ENCODE data around the gene TEDC2.

Gene TEDC2

DNA sequence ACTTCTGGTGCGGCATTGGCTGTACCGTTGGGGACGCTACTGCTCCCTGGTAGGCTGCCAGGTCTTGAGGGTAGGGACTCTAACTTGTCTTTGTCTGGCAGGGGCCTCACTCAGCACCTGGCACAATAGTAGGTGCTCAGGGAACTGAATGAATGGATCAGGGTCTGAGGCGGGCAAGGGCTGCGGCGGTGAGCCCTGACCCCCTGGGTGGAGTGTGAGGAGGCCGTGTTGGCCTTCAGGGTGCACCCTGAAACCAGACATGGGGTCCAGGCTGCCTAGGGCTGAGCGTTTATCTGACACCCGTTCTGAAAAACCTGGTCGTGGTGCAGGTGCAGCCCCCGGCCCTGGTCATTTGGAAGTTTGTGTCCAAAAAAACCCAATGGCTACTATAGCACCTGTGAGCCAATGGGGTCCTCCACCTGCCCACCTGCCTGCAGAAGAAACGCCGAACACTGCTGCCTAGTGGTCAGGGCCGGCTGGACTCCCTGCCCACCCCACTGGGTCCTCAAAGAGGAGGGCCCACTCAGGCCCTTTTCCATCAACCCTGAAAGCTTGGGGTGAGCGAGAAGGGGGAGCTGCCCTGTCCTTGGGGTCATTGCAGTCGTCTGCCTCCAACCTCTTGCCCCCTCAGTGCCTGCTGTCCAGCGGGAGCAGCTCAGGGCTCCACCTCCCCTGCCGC lies 49.0 kb downstream of the TEDC2 start:
- Histone ChIP-seq H3K27ac (no peak overlapping the region), H3K27me3 (ENCODE audit: insufficient read depth, low read depth) (no peaks in the 10 kb centered on the region), H3K79me2 (ENCODE audit: insufficient read depth, low read depth) (peaks cover under 1% of the 10 kb centered on the region; the same call in 1 of the 2 replicates), H3K4me1 (ENCODE audit: low read depth, poor library complexity, severe bottlenecking) (peaks cover 31% of the 10 kb centered on the region), H4K20me1 (ENCODE audit: insufficient read depth) (no peaks in the 10 kb centered on the region), H3K36me3 (ENCODE audit: insufficient read depth) (no peaks in the 10 kb centered on the region), H2AFZ (ENCODE audit: low read depth) (no peak overlapping the region), H3K9ac (no peak overlapping the region), H3K4me2 (no peak overlapping the region), H3K4me3 (IDR thresholded peaks at IDR 0.05; ENCODE audit: insufficient read depth, low read depth, low read length) (no peak overlapping the region)
- TF ChIP-seq, protein P1, sequence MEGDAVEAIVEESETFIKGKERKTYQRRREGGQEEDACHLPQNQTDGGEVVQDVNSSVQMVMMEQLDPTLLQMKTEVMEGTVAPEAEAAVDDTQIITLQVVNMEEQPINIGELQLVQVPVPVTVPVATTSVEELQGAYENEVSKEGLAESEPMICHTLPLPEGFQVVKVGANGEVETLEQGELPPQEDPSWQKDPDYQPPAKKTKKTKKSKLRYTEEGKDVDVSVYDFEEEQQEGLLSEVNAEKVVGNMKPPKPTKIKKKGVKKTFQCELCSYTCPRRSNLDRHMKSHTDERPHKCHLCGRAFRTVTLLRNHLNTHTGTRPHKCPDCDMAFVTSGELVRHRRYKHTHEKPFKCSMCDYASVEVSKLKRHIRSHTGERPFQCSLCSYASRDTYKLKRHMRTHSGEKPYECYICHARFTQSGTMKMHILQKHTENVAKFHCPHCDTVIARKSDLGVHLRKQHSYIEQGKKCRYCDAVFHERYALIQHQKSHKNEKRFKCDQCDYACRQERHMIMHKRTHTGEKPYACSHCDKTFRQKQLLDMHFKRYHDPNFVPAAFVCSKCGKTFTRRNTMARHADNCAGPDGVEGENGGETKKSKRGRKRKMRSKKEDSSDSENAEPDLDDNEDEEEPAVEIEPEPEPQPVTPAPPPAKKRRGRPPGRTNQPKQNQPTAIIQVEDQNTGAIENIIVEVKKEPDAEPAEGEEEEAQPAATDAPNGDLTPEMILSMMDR (conservative IDR thresholded peaks at IDR 0.05; ENCODE audit: low read depth, low read length): no peak

DNA sequence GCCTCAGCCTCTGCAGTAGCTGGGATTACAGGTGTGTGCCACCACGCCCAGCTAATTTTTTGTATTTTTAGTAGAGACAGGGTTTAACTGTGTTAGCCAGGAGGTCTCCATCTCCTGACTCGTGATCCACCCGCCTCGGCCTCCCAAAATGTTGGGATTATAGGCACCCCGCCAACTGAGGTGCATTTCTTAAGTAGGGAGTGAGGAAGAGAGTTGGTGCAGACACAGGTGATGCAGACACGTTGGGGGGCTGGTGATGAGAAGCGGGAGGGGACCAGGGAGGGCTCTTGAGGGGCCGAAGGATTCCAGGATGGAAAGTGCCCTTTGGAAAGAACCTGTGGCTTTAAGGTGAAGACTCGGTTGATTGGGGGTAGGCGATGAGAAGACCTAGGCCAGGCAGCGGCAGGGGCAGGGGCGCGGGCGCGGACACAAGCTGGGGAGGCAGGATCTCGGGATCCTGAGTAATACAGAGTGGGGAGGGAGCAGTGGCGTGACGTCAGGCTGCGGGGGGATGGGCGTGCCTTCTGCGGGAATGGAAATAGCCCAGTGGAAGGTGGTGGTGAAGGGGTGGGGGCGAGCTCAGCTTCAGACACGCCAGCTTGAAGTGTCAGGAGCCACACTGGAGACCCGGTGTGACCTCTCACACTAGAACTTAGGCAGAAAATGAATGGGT lies 51.4 kb downstream of the TEDC2 start:
- Histone ChIP-seq H3K9ac (no peak overlapping the region), H3K4me2 (no peak overlapping the region)

DNA sequence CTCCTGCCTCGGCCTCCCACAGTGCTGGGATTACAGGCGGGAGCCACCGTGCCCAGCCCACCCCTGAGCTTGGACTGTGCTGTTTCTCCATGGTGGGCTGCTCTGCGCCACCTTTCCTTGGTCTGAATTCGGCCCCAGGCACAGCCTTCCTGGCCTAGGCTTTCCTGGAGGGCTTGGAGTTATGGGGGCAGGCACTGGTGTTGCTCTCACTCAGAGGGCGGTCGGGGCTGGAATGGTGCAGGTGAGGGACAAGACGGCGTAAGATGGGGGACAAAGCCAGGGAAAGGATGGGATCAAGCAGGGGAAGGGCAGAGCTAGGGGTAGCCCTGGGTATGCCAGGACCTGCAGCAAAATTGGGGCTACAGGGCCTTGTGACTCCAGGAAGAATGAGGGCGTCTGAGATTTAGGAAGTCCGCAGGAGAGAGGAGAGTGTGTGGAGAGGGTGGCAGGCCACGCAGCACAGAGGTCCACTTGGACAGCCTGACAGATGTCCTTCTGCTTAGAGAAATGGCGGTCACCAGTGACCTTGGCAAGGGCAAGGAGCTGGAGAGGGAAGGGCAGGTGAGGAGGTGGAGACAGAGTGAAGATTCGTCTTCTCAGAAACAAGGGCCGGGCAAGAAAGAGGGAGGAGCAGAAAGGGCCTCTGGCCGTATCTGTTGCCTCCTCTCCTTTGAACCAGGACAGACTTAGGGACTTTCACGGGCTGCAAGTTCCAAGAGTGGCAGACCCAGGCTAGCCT lies 52.3 kb downstream of the TEDC2 start:
- no peak overlapping the region for H3K4me3 ChIP-seq (IDR thresholded peaks at IDR 0.05; ENCODE audit: insufficient read depth, low read depth, low read length)
- peak overlapping the region; percentile 88; the same call in 1 of the 2 replicates for H2AFZ ChIP-seq (ENCODE audit: low read depth)
- peak overlapping the region; percentile 95; the same call in 1 of the 2 replicates for H3K27ac ChIP-seq
- H3K9ac ChIP-seq: peak overlapping the region; percentile 97; the same call in 1 of the 2 replicates
- no peaks in the 10 kb centered on the region for H3K27me3 ChIP-seq (ENCODE audit: insufficient read depth, low read depth)
- H3K4me2 ChIP-seq: peak overlapping the region; percentile 91; the same call in 1 of the 2 replicates
- no peaks in the 10 kb centered on the region for H3K36me3 ChIP-seq (ENCODE audit: insufficient read depth)
- H3K4me1 ChIP-seq (ENCODE audit: low read depth, poor library complexity, severe bottlenecking): peaks cover 55% of the 10 kb centered on the region
- TF ChIP-seq, protein P1 (conservative IDR thresholded peaks at IDR 0.05; ENCODE audit: low read depth, low read length): no peak
- peaks cover 4% of the 10 kb centered on the region; the same call in 1 of the 2 replicates for H4K20me1 ChIP-seq (ENCODE audit: insufficient read depth)
- H3K79me2 ChIP-seq (ENCODE audit: insufficient read depth, low read depth): peaks cover 32% of the 10 kb centered on the region

More for the DNA sequence above, 51.4 kb downstream of the TEDC2 start:
- H3K4me1 ChIP-seq (ENCODE audit: low read depth, poor library complexity, severe bottlenecking): peaks cover 46% of the 10 kb centered on the region
- no peaks in the 10 kb centered on the region for H3K36me3 ChIP-seq (ENCODE audit: insufficient read depth)
- H3K27me3 ChIP-seq (ENCODE audit: insufficient read depth, low read depth): no peaks in the 10 kb centered on the region
- H3K79me2 ChIP-seq (ENCODE audit: insufficient read depth, low read depth): peaks cover 23% of the 10 kb centered on the region
- H3K27ac ChIP-seq: no peak overlapping the region
- H3K4me3 ChIP-seq (IDR thresholded peaks at IDR 0.05; ENCODE audit: insufficient read depth, low read depth, low read length): no peak overlapping the region
- H4K20me1 ChIP-seq (ENCODE audit: insufficient read depth): peaks cover 4% of the 10 kb centered on the region; the same call in 1 of the 2 replicates
- TF ChIP-seq, protein P1 (conservative IDR thresholded peaks at IDR 0.05; ENCODE audit: low read depth, low read length): no peak
- H2AFZ ChIP-seq (ENCODE audit: low read depth): no peak overlapping the region

DNA sequence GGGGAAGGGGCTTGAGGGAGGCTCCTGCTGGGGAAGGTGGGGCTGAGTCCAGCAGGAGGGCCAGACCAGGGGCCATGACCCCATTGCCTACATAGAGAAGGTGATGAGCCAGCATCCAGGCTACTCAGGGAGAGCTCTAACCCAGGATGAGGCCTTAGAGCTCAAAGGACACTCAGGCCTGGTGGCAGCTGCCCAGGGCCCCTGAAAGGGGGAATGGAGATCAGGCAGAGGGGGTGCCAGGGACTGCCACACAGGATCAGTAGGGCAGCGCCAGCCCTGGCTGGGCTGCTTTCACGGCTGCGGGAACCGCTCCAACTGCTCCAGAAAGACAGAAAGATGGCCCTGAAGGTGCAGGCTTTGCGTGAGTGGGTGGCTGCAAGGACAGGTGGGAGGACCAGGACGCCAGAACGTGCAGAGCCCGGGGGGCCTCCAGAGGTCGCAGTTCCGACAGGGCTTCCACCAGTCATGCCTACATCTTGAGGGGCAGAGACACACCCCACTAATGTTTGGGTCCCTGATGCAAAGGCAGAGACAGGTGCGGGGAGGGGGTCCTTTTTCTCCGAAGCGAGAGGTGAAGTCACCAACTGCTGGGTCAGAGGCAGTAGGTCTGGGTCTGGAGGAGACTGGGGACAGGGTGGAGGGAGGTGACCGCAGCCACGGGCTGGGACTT lies 53.0 kb downstream of the TEDC2 start:
- H3K36me3 ChIP-seq (ENCODE audit: insufficient read depth): no peaks in the 10 kb centered on the region
- H4K20me1 ChIP-seq (ENCODE audit: insufficient read depth): peaks cover 4% of the 10 kb centered on the region; the same call in 1 of the 2 replicates
- peaks cover 39% of the 10 kb centered on the region for H3K79me2 ChIP-seq (ENCODE audit: insufficient read depth, low read depth)
- peaks cover 55% of the 10 kb centered on the region for H3K4me1 ChIP-seq (ENCODE audit: low read depth, poor library complexity, severe bottlenecking)
- no peaks in the 10 kb centered on the region for H3K27me3 ChIP-seq (ENCODE audit: insufficient read depth, low read depth)
- H3K27ac ChIP-seq: peak overlapping the region; percentile 95
- peak overlapping the region; percentile 88 for H2AFZ ChIP-seq (ENCODE audit: low read depth)
- TF ChIP-seq, protein P1 (conservative IDR thresholded peaks at IDR 0.05; ENCODE audit: low read depth, low read length): peak; percentile 55; the same call in 1 of the 2 replicates
- peak overlapping the region; percentile 9 for H3K4me3 ChIP-seq (IDR thresholded peaks at IDR 0.05; ENCODE audit: insufficient read depth, low read depth, low read length)
- peak overlapping the region; percentile 91 for H3K4me2 ChIP-seq
- H3K9ac ChIP-seq: peak overlapping the region; percentile 97; the same call in 1 of the 2 replicates
